ENCODE measurements around the gene PPP4C.

PPP4C gene

GRCh38 chr16:30053376-30054015, 22.3 kb upstream of the PPP4C start:
- TF ChIP-seq, protein P1, sequence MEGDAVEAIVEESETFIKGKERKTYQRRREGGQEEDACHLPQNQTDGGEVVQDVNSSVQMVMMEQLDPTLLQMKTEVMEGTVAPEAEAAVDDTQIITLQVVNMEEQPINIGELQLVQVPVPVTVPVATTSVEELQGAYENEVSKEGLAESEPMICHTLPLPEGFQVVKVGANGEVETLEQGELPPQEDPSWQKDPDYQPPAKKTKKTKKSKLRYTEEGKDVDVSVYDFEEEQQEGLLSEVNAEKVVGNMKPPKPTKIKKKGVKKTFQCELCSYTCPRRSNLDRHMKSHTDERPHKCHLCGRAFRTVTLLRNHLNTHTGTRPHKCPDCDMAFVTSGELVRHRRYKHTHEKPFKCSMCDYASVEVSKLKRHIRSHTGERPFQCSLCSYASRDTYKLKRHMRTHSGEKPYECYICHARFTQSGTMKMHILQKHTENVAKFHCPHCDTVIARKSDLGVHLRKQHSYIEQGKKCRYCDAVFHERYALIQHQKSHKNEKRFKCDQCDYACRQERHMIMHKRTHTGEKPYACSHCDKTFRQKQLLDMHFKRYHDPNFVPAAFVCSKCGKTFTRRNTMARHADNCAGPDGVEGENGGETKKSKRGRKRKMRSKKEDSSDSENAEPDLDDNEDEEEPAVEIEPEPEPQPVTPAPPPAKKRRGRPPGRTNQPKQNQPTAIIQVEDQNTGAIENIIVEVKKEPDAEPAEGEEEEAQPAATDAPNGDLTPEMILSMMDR (IDR thresholded peaks at IDR 0.05): no peak
- H3K9ac ChIP-seq: no peak overlapping the region
- H3K27me3 ChIP-seq (ENCODE audit: control insufficient read depth, insufficient read depth, low read length): no peaks in the 10 kb centered on the region
- H2AFZ ChIP-seq: peak overlapping the region; percentile 92
- H3K79me2 ChIP-seq: no peaks in the 10 kb centered on the region
- peak overlapping the region; percentile 100 for H3K4me2 ChIP-seq (ENCODE audit: low read length)
- H3K36me3 ChIP-seq (ENCODE audit: control insufficient read depth, insufficient read depth, low read length): no peaks in the 10 kb centered on the region
- peaks cover 15% of the 10 kb centered on the region for H3K4me1 ChIP-seq
- H3K4me3 ChIP-seq (ENCODE audit: low read depth, low read length): peak overlapping the region; percentile 77
- H3K27ac ChIP-seq: peak overlapping the region; percentile 39
- H3K9me3 ChIP-seq (ENCODE audit: control insufficient read depth, low read length): no peaks in the 10 kb centered on the region

DNA sequence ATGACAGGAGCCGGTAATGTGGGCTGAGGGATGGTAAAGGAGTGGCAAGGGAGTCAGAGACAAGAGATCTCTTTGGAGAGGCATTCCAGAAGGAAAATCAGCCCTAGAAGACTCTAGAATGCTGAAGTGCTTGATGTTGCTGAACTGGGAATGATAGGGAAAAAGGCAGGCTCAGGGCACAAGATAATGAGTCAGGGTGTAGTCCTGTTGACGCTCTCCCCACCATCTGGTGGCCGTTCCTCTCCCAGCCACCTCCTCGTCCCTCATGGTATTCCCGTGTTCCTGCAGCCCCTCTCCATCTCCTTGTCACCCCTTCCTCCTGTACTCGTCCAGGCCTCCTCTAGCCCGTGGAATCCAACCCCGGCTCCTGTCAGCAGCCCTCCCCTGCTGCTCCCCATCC, 21.3 kb upstream of the PPP4C start:
- H3K4me1 ChIP-seq: peaks cover 15% of the 10 kb centered on the region
- no peak overlapping the region for H3K9ac ChIP-seq
- TF ChIP-seq, protein P1 (IDR thresholded peaks at IDR 0.05): no peak
- H3K36me3 ChIP-seq (ENCODE audit: control insufficient read depth, insufficient read depth, low read length): no peaks in the 10 kb centered on the region
- peak overlapping the region; percentile 64 for H3K4me2 ChIP-seq (ENCODE audit: low read length)
- no peaks in the 10 kb centered on the region for H3K27me3 ChIP-seq (ENCODE audit: control insufficient read depth, insufficient read depth, low read length)
- H3K9me3 ChIP-seq (ENCODE audit: control insufficient read depth, low read length): no peaks in the 10 kb centered on the region
- no peak overlapping the region for H3K4me3 ChIP-seq (ENCODE audit: low read depth, low read length)
- H3K27ac ChIP-seq: no peak overlapping the region
- no peaks in the 10 kb centered on the region for H3K79me2 ChIP-seq
- H2AFZ ChIP-seq: no peak overlapping the region

DNA sequence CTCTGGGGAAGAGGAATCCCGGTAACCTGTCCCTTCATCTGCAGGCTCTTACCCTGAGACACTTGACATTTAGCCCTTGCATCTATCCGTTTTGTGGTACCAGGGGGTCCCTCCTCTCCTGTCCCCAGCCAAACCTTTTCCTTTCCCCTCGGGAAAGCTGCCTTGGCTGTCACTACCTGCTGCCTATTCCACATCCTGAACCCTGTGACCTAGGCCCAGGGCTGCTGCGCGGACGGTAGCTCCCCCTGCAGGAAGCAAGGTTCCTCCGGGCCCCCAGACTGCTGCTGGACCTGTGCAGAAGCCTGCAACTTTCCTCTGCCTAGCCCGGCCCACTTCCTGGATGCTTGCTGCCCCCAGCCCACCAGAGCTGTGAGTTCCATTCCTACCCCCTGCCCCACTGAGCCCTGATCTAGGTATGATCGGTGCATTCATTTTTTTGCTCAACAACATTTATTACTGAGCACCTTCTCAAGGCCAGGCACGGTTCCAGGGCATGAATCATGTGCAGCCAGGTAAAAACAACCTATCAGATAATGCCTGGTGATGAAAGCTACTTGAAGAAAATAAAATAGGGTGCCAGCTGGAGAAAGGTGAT, 20.7 kb upstream of the PPP4C start:
- Histone ChIP-seq H3K4me2 (ENCODE audit: low read length) (peak overlapping the region; percentile 64), H3K27me3 (ENCODE audit: control insufficient read depth, insufficient read depth, low read length) (no peaks in the 10 kb centered on the region), H3K9ac (no peak overlapping the region), H3K36me3 (ENCODE audit: control insufficient read depth, insufficient read depth, low read length) (no peaks in the 10 kb centered on the region), H3K4me1 (peaks cover 15% of the 10 kb centered on the region), H2AFZ (peak overlapping the region; percentile 35), H3K4me3 (ENCODE audit: low read depth, low read length) (peak overlapping the region; percentile 19), H3K27ac (peak overlapping the region; percentile 77), H3K79me2 (no peaks in the 10 kb centered on the region), H3K9me3 (ENCODE audit: control insufficient read depth, low read length) (no peaks in the 10 kb centered on the region)
- TF ChIP-seq, protein P1 (IDR thresholded peaks at IDR 0.05): peak; percentile 68

GRCh38 chr16:30060346-30060745, 15.4 kb upstream of the PPP4C start:
- H3K36me3 ChIP-seq (ENCODE audit: control insufficient read depth, insufficient read depth, low read length): no peaks in the 10 kb centered on the region
- H3K9me3 ChIP-seq (ENCODE audit: control insufficient read depth, low read length): no peaks in the 10 kb centered on the region
- no peak overlapping the region for H2AFZ ChIP-seq
- H3K27me3 ChIP-seq (ENCODE audit: control insufficient read depth, insufficient read depth, low read length): no peaks in the 10 kb centered on the region
- H3K4me2 ChIP-seq (ENCODE audit: low read length): peak overlapping the region; percentile 5
- H3K4me3 ChIP-seq (ENCODE audit: low read depth, low read length): no peak overlapping the region
- H3K9ac ChIP-seq: no peak overlapping the region
- H3K4me1 ChIP-seq: peaks cover 28% of the 10 kb centered on the region
- peaks cover 6% of the 10 kb centered on the region for H3K79me2 ChIP-seq
- TF ChIP-seq, protein P1 (IDR thresholded peaks at IDR 0.05): no peak
- peak overlapping the region; percentile 61 for H3K27ac ChIP-seq

Data from parathyroid adenoma (tissue), 2 donors.